Body of pancreas (tissue), 4 donors: ENCODE data around the gene ZBTB18.

Experiments used
- CTCF ChIP-seq, 7 experiments: fragments of 450-650 bp in 4 of 7; fragments of 200-600 bp in 3 of 7; sonication (generic) in 3 of 7; IDR thresholded peaks; one replicate each; pipeline ENCODE4 v1.5.1; 2016 to 2019; ENCODE audit warnings: antibody characterized with exemption in 7 of 7
- POLR2A ChIP-seq, 3 donors: fragments of 450-650 bp; IDR thresholded peaks; one replicate each; pipeline ENCODE4 v1.6.1; 2016; ENCODE audit warnings: antibody characterized with exemption in 3 of 3, mild to moderate bottlenecking in 2 of 3

DNA sequence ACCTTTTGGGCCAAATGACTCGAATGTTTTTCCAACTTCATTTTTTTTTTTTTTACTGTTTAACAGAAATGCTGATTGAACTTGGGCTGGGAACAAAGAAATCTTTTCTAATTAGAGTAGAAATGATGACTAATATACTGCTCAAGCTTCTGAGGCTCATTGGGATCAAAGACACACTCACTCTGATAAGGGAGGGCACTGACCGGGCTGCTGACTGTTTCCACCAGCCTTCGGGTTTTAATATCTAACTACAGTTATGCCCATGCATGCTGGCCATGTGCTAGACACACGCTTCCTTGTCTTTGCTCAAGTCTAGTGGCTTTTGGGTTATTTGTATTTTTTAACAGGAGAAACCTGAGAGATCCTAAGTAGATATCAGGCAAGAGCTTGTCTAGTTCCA is 16.8 kb downstream of the ZBTB18 start:
- no peak for TF ChIP-seq CTCF (IDR thresholded peaks at IDR 0.05)
- TF ChIP-seq POLR2A (IDR thresholded peaks at IDR 0.05): no peak
